Pancreas (tissue), 10 donors: ENCODE results near the gene ADGRG6. TPM values are rescaled to one million over a fixed set of nuclear protein-coding genes. Genes with fewer than 3 reads are reported as not detected.

Experiments
- ATAC-seq, 4 donors: fragments of 200-7000 bp; cut with Tn5 transposase; one replicate each; pipeline versions ENCODE4 v1.8.0 to v1.9.1; 2020; ENCODE audit warnings: mild to moderate bottlenecking in 4 of 4, moderate library complexity in 4 of 4
- DNase-seq, 6 donors: peaks; one replicate each; pipeline ENCODE4 v3.0.0-alpha.2; 2020
- FAIRE-seq: peaks from 2 replicates; lab custom pipeline; 2012; peaks lifted over from hg19 to GRCh38; lab: Jason Lieb, UNC
- H3K27ac ChIP-seq, 4 donors: fragments of 200-600 bp; sonication (generic); 1 replicate in 3 of 4; 2 replicates in 1 of 4; pipeline versions ENCODE4 v1.5.0 to v1.8.0; 2020
- H3K27me3 ChIP-seq, 4 donors: fragments of 200-600 bp; one replicate each; pipeline ENCODE4 v1.8.0; 2021
- H3K36me3 ChIP-seq, 3 donors: fragments of 200-600 bp; sonication (generic) in 1 of 3; one replicate each; pipeline versions ENCODE4 v1.5.0 to v1.8.0; 2020 to 2021
- H3K4me1 ChIP-seq, 3 donors: fragments of 200-600 bp; one replicate each; pipeline ENCODE4 v1.8.0; 2021
- H3K4me3 ChIP-seq, 4 donors: fragments of 200-600 bp; sonication (generic) in 2 of 4; one replicate each; pipeline versions ENCODE4 v1.5.0 to v1.8.0; 2020 to 2021
- H3K9me3 ChIP-seq, 4 donors: fragments of 200-600 bp; one replicate each; pipeline ENCODE4 v1.8.0; 2021
- CTCF ChIP-seq, 4 donors: fragments of 200-600 bp; sonication (generic) in 3 of 4; IDR thresholded peaks; one replicate each; pipeline versions ENCODE4 v1.5.0 to v1.8.0; 2021; ENCODE audit warnings: antibody characterized with exemption in 4 of 4
- WGBS, 2 donors: extraction: QIAGEN DNeasy Blood & Tissue Kit; methylation state at CpG; one replicate each; pipeline ENCODE4 v1.1.7; 2013; 5-methylcytosine and 5-hydroxymethylcytosine counted together
- intact Hi-C, 3 donors: fragments of 100-400 bp; cut with DNase I; formaldehyde crosslinking; loops; one replicate each; pipeline versions ENCODE4 v1.11.1 to v1.14.2; 2022
- polyA plus RNA-seq, 2 donors: library from polyadenylated mRNA; stranded (reverse); fragments of 200-250 nt; gene quantifications; one replicate each; pipeline ENCODE4 v1.2.3, GENCODE V29; 2013
- total RNA-seq, 6 donors: library from RNA; stranded (reverse); fragmentation: NEBNext Ultra II Directional in 4 of 6; extraction: Animal tissue kit (Norgen Biotek cat#: 25700) in 4 of 6; gene quantifications; one replicate each; pipeline versions ENCODE4 v1.2.1 to v1.2.4, GENCODE V29; 2021 to 2023
- donor health status: healthy with polysubstance abuse.
- donor health status: DM: no; HTN: no; CAD: no; lungs with moderate emphysema.
- donor health status: DM: no; HTN: no; CAD: no.
- donor health status: control.
- donor health status: control.
- donor health status: Bipolar disorder and iron deficiency.
- donor health status: DM: yes; HTN: yes; CAD: no.
- donor health status: DM: no; HTN: no; CAD: no.
- donor health status: DM: no; HTN: no; CAD: no.
- donor health status: DM: yes; HTN: yes; CAD: no.

Gene ADGRG6
- total and polyA plus RNA-seq, 8 donors = 1.6 to 10.7 (median 4.2) TPM

GRCh38 chr6:142414462-142415250 is 112.8 kb downstream of the ADGRG6 start:
- H3K9me3 ChIP-seq = no peaks in the 10 kb centered on the region
- FAIRE-seq (no peak), DNase-seq (no peak), ATAC-seq (no peak)
- no peak for TF ChIP-seq CTCF (IDR thresholded peaks at IDR 0.05)
- no peak overlapping the region for H3K4me3 ChIP-seq
- no peaks in the 10 kb centered on the region for H3K4me1 ChIP-seq
- no peak overlapping the region for H3K27ac ChIP-seq
- H3K36me3 ChIP-seq = no peaks in the 10 kb centered on the region
- intact Hi-C loops = no loop called here
- 84 to 87% methylated on average over 8 of the region's 8 CpGs for WGBS, 2 donors
- no peaks in the 10 kb centered on the region for H3K27me3 ChIP-seq

DNA sequence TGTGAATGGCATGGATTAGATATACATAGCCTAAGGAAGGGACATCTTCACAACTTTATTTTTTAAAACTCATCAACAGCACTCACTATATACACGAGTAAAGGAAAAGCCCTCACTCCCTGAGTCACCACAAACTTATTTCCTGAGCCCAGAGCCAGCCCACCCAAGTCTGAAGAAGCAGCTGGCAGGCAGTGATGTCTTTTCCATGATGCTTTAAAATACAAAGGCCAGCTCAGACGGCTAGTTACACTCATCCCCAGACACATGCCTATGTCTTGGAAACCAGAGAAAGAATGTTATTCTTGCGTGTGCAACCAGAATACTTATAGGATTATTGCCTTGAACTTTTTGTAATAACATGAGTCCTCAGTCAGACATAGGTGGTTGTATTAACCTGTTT is 114.4 kb downstream of the ADGRG6 start:
- Histone ChIP-seq H3K27me3 (no peaks in the 10 kb centered on the region), H3K36me3 (no peaks in the 10 kb centered on the region), H3K4me3 (no peak overlapping the region), H3K27ac (no peak overlapping the region), H3K4me1 (no peaks in the 10 kb centered on the region), H3K9me3 (no peaks in the 10 kb centered on the region)
- FAIRE-seq = no peak
- peak in 1 of 4 donors; percentile 40 for ATAC-seq
- intact Hi-C loops = no loop called here
- no peak for DNase-seq
- whole genome bisulfite sequencing, 2 donors = 81 to 85% methylated on average over 3 of the region's 3 CpGs
- no peak for TF ChIP-seq CTCF (IDR thresholded peaks at IDR 0.05)

DNA sequence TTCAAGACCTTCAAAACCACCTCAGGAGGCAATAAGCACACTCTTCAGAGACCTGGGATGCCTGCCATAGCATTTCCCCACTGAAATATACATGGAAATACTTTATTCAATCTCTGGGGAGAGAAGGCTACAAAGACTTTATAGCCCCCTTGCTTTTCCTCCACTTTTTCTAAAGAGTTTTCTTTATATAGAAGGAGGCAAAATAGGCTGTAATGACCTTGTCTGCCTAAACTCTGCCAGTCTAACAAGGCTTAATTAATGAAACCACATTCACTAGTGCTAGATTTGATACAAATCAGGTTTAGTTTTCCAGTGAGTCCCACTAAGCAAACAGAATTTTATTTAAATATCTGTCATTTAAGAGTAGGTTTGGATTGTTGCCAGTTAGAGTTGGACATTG is 114.9 kb downstream of the ADGRG6 start:
- intact Hi-C loops = no loop called here
- no peaks in the 10 kb centered on the region for H3K9me3 ChIP-seq
- no peak overlapping the region for H3K4me3 ChIP-seq
- no peaks in the 10 kb centered on the region for H3K36me3 ChIP-seq
- H3K4me1 ChIP-seq = no peaks in the 10 kb centered on the region
- no peak for ATAC-seq
- no peak for DNase-seq
- TF ChIP-seq CTCF (IDR thresholded peaks at IDR 0.05) = no peak
- H3K27me3 ChIP-seq = no peaks in the 10 kb centered on the region
- no peak for FAIRE-seq
- H3K27ac ChIP-seq = no peak overlapping the region

DNA sequence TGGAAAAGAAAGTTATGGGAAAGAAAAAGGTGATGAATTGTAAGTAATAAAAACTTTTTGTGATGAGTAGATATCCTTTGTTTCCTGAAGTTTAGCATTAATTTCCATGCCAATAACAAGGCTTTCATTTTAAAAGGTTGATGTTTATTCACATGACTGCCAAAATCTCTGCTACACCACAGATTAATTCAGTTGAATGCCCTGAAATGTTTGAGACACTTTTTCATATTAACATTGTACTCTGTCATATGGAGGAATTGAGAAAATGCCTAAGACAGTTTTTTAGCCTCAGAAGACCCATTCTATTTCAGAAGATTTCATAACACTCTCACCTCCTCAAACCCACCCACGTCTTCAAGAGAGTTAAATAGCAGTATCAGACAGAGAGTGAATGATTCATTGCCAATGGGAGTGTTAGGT is 115.5 kb downstream of the ADGRG6 start:
- Histone ChIP-seq H3K36me3 (no peaks in the 10 kb centered on the region), H3K27me3 (no peaks in the 10 kb centered on the region), H3K9me3 (no peaks in the 10 kb centered on the region), H3K27ac (no peak overlapping the region), H3K4me1 (no peaks in the 10 kb centered on the region), H3K4me3 (no peak overlapping the region)
- intact Hi-C loops = no loop called here
- ATAC-seq (no peak), FAIRE-seq (no peak), DNase-seq (no peak)
- WGBS, 2 donors = 77 to 85% methylated on average over 1 of the region's 1 CpG
- TF ChIP-seq CTCF (IDR thresholded peaks at IDR 0.05) = no peak

- DNase-seq = no peak
- Histone ChIP-seq H3K27me3 (no peaks in the 10 kb centered on the region), H3K4me3 (no peak overlapping the region), H3K9me3 (no peaks in the 10 kb centered on the region), H3K27ac (no peak overlapping the region), H3K36me3 (no peaks in the 10 kb centered on the region), H3K4me1 (no peaks in the 10 kb centered on the region)
- no peak for TF ChIP-seq CTCF (IDR thresholded peaks at IDR 0.05)
- no peak for FAIRE-seq
- intact Hi-C loops = no loop called here
- 60 to 67% methylated on average over 3 of the region's 3 CpGs for WGBS, 2 donors
- ATAC-seq = no peak
These were observed 117.3 kb downstream of the ADGRG6 start for GRCh38 chr6:142419071-142419470.
